GM12891 (cell line): ENCODE data around the gene EXD3.

Experiments used
- POLR2A ChIP-seq: IDR thresholded peaks from 2 replicates; pipeline ENCODE4 v1.6.1; 2011; ENCODE audit warnings: low read depth, low read length, control low read depth
- POLR2AphosphoS5 ChIP-seq: IDR thresholded peaks from 2 replicates; pipeline ENCODE4 v1.6.1; 2011; ENCODE audit warnings: low read depth, low read length, control low read depth
- POU2F2 ChIP-seq: IDR thresholded peaks from 2 replicates; pipeline ENCODE4 v1.6.1; 2011; ENCODE audit warnings: low read depth, mild to moderate bottlenecking, control low read depth, low read length, moderate library complexity
- SPI1 ChIP-seq: IDR thresholded peaks from 2 replicates; pipeline ENCODE4 v1.6.1; 2011; ENCODE audit warnings: low read depth, low read length, control low read depth
- TAF1 ChIP-seq: IDR thresholded peaks from 2 replicates; pipeline ENCODE4 v1.6.1; 2011; ENCODE audit warnings: low read depth, low read length, control low read depth

DNA sequence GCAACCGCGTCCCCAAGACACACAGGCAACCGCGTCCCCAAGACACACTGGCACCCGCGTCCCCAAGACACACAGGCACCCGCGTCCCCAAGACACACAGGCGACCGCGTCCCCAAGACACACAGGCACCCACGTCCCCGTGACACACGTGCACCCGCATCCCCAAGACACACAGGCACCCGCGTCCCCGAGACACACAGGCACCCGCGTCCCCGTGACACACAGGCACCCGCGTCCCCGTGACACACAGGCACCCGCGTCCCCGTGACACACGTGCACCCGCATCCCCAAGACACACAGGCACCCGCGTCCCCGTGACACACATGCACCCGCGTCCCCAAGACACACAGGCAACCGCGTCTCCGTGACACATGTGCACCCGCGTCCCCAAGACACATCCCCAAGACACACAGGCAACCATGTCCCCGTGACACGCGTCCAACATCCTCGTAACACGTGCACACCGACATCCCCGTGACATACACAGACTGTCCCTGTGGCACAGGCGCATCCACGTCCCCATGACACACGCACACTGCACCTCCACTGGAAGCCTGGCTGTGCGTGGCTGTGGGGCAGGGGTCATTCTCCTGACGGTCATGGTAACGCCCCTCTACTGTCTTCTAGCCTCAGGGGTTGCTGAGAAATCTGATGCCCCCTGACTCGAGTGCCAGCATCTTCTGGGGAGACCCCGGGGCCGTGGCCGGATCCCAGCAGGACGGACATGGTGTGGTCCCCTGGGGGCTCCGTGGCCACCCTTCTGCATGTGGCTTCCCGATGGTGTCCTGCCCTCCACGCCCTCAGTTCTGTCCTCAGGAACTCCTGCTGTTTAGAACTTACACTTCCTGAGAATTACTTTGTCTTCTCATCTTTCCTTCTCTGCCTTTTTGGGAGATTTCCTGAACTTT lies 24.1 kb downstream of the EXD3 start:
- TF ChIP-seq POLR2A (no peak), POLR2AphosphoS5 (no peak), TAF1 (no peak), SPI1 (no peak), POU2F2 (no peak)
